Adrenal gland (tissue), 12 donors: ENCODE data around the gene CC2D2A. TPM values are rescaled to one million over a fixed set of nuclear protein-coding genes. Genes with fewer than 3 reads are reported as not detected.

Experiments
- DNase-seq, 7 donors: peaks; one replicate each; pipeline ENCODE4 v3.0.0-alpha.2; 2019 to 2020
- H3K27ac ChIP-seq, 5 donors: fragments of 200-600 bp; sonication (generic) in 4 of 5; 1 replicate in 3 of 5; 2 replicates in 2 of 5; pipeline versions ENCODE4 v1.5.1 to v1.8.0; 2016 to 2020; ENCODE audit warnings: mild to moderate bottlenecking in 1 of 5
- H3K27me3 ChIP-seq: fragments of 200-600 bp; 2 replicates; pipeline ENCODE4 v1.8.0; 2021
- H3K36me3 ChIP-seq, 2 donors: fragments of 200-600 bp; replicated peaks in 1 of 2; 1 replicate in 1 of 2; 2 replicates in 1 of 2; pipeline versions ENCODE4 v1.5.1 to v1.8.0; 2018 to 2022
- H3K4me1 ChIP-seq, 2 donors: fragments of 200-600 bp; replicated peaks in 1 of 2; 1 replicate in 1 of 2; 2 replicates in 1 of 2; pipeline versions ENCODE4 v1.5.1 to v1.8.0; 2018 to 2021
- H3K4me3 ChIP-seq, 4 donors: fragments of 200-600 bp; sonication (generic) in 3 of 4; one replicate each; pipeline ENCODE4 v1.5.1; 2016 to 2018
- H3K9me3 ChIP-seq, 3 donors: fragments of 200-600 bp; sonication (generic) in 1 of 3; replicated peaks in 1 of 3; 1 replicate in 2 of 3; 2 replicates in 1 of 3; pipeline versions ENCODE4 v1.5.1 to v1.8.0; 2016 to 2021
- POLR2A ChIP-seq, 2 donors: fragments of 450-650 bp; IDR thresholded peaks; one replicate each; pipeline ENCODE4 v1.6.1; 2017; ENCODE audit warnings: antibody characterized with exemption in 2 of 2, mild to moderate bottlenecking in 2 of 2, moderate library complexity in 1 of 2
- WGBS, 4 donors: extraction: QIAGEN DNeasy Blood & Tissue Kit in 2 of 4; methylation state at CpG; one replicate each; pipeline versions ENCODE4 v1.1.5 to v1.1.7; 2013 to 2017; 5-methylcytosine and 5-hydroxymethylcytosine counted together
- intact Hi-C, 2 donors: fragments of 100-400 bp; cut with DNase I; formaldehyde crosslinking; loops; one replicate each; pipeline versions ENCODE4 v1.14.1 to v1.15.0; 2022 to 2023
- polyA plus RNA-seq, 3 donors: library from polyadenylated mRNA; stranded (reverse); fragments of 200-250 nt in 2 of 3; fragments of 350-450 nt in 1 of 3; fragmentation: Illumina TruSeq in 1 of 3; extraction: RNeasy Lipid Tissue Mini Kit (QIAGEN cat#74804) in 1 of 3; gene quantifications; one replicate each; pipeline ENCODE4 v1.2.3, GENCODE V29; 2013 to 2014
- total RNA-seq, 9 donors: library from RNA; depleted of rRNA in 4 of 9; stranded (reverse); fragments of >200 nt in 4 of 9; fragments of 120-200 nt in 1 of 9; fragmentation: NEBNext Ultra II Directional in 1 of 9; extraction: Animal tissue kit (Norgen Biotek cat#: 25700) in 1 of 9; gene quantifications; one replicate each; pipeline versions ENCODE4 v1.1.0 to v1.2.4, GENCODE V29; 2013 to 2023
- TF ChIP-seq, protein P1 (sequence below), 6 experiments: fragments of 450-650 bp in 4 of 6; fragments of 200-600 bp in 2 of 6; sonication (generic) in 1 of 6; IDR thresholded peaks; 1 replicate in 5 of 6; 2 replicates in 1 of 6; pipeline versions ENCODE4 v1.5.1 to v1.8.0; 2016 to 2021; ENCODE audit warnings: antibody characterized with exemption in 6 of 6, mild to moderate bottlenecking in 2 of 6, moderate library complexity in 1 of 6
- donor health status: healthy with polysubstance abuse.
- donor health status: Bipolar disorder and iron deficiency.
- donor health status: DM: yes; HTN: yes; CAD: no.
- donor health status: DM: no; HTN: no; CAD: no.
- donor health status: DM: no; HTN: no; CAD: no.
- donor health status: DM: yes; HTN: yes; CAD: no.

CC2D2A gene
- total and polyA plus RNA-seq, 12 donors, result 14.4 to 52.3 (median 20.9) TPM

DNA sequence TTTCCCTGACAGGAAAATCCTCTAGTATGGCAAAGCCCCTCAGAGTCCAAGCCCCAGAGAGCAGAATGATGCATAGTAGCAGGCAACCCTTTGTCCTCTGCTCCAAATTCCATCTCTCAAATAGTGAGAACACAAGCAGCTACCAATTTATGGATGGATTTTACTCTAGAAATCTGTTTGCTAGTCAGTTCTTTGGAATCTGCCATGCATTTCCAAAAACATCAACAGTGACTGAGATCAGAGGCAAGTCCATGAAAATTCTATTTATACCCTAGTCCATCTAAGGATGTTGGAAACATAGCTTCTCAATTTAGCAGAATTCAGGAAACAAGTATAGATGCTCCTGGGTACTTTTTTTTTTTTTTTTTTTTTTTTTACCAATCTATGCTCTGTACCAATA lies 10.0 kb upstream of the CC2D2A start:
- TF ChIP-seq, protein P1, sequence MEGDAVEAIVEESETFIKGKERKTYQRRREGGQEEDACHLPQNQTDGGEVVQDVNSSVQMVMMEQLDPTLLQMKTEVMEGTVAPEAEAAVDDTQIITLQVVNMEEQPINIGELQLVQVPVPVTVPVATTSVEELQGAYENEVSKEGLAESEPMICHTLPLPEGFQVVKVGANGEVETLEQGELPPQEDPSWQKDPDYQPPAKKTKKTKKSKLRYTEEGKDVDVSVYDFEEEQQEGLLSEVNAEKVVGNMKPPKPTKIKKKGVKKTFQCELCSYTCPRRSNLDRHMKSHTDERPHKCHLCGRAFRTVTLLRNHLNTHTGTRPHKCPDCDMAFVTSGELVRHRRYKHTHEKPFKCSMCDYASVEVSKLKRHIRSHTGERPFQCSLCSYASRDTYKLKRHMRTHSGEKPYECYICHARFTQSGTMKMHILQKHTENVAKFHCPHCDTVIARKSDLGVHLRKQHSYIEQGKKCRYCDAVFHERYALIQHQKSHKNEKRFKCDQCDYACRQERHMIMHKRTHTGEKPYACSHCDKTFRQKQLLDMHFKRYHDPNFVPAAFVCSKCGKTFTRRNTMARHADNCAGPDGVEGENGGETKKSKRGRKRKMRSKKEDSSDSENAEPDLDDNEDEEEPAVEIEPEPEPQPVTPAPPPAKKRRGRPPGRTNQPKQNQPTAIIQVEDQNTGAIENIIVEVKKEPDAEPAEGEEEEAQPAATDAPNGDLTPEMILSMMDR (IDR thresholded peaks at IDR 0.05), result no peak
- no peak for TF ChIP-seq POLR2A (IDR thresholded peaks at IDR 0.05)
- H3K4me1 ChIP-seq, result peaks cover 3 to 8% of the 10 kb centered on the region in 2 donors

DNA sequence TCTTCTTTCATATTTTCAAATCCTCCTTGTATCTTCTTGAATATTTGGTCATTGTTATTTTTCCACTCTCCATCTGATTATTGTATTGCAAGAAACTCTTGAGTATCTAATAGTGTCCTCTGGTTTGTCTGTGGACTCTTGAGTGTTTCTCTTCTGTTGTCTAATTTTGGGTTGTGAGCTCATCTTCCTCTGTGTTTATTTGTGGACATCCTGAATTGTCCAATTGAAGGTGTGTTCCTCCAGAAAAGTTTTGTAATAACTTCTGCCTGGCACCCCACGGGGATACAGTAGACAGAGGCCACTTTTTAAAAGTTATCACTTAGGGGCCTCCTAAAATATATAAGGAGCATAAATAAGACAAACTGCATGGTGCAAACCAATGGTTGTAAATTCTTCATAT lies 3.1 kb upstream of the CC2D2A start:
- no peaks in the 10 kb centered on the region for H3K9me3 ChIP-seq
- H3K36me3 ChIP-seq, result no peaks in the 10 kb centered on the region

More for the DNA sequence above, 10.0 kb upstream of the CC2D2A start:
- no peak overlapping the region for H3K27ac ChIP-seq
- no peak overlapping the region for H3K4me3 ChIP-seq
- no peak for DNase-seq
- no peaks in the 10 kb centered on the region for H3K27me3 ChIP-seq
- intact Hi-C loops, result loop anchor here (5.0 to 10.0 kb wide), 3 partner anchors 65 to 227 kb away; no protein-coding TSS in a partner anchor
- H3K9me3 ChIP-seq, result no peaks in the 10 kb centered on the region
- no peaks in the 10 kb centered on the region for H3K36me3 ChIP-seq

DNA sequence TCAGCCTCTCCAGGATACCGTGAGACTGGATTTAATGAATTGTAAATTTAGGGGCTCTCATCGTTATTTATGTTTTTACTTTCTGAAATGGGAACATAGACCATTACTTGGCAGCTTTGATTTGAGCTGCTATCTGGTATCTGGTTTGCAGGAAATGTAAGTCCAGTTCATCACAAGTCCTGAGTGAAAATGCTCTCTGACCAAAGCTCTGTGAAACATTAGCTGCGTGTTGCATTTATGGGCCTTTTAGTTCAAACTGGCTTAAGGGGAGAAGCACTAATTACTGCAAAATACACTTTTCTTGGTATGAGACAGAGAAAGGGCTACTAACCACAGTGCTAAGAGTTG lies 420 bp downstream of the CC2D2A start:
- Histone ChIP-seq H3K4me3 (peak overlapping the region in 2 of 4 donors; percentile 37 to 84), H3K36me3 (no peaks in the 10 kb centered on the region), H3K4me1 (peaks cover 4 to 20% of the 10 kb centered on the region in 2 donors), H3K27ac (peak overlapping the region in 1 of 5 donors; percentile 2), H3K27me3 (no peaks in the 10 kb centered on the region), H3K9me3 (no peaks in the 10 kb centered on the region)
- intact Hi-C loops, result no loop called here
- no peak for DNase-seq
- 0 to 4% (median 2%) methylated on average over 3 of the region's 3 CpGs for WGBS, 4 donors
- TF ChIP-seq, protein P1 (IDR thresholded peaks at IDR 0.05), result no peak
- TF ChIP-seq POLR2A (IDR thresholded peaks at IDR 0.05), result no peak

More for the DNA sequence above, 3.1 kb upstream of the CC2D2A start:
- DNase-seq, result no peak
- no peaks in the 10 kb centered on the region for H3K27me3 ChIP-seq
- H3K27ac ChIP-seq, result no peak overlapping the region
- no peak for TF ChIP-seq POLR2A (IDR thresholded peaks at IDR 0.05)
- TF ChIP-seq, protein P1 (IDR thresholded peaks at IDR 0.05), result no peak
- peaks cover 4 to 20% of the 10 kb centered on the region in 2 donors for H3K4me1 ChIP-seq
- intact Hi-C loops, result no loop called here
- no peak overlapping the region for H3K4me3 ChIP-seq
- WGBS, 4 donors, result 61 to 78% (median 74%) methylated on average over 1 of the region's 1 CpG

DNA sequence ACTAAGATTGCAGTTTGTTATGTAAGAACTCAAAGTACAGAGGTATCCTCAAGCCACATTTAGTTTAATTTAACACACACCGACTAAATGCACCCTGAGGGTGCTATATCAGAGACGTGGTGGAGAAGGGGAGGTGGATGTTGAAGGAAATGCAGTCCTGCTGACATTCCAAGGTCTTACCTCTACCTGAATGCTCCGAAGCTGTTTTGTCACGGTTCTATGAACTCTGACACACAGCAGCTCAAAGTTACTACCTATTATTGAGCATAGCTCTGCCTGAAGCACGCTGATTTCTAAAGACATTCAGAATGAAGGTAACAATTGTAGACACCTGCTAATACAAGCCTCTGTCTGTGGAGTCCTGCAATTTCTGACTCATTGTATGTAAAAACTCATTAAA lies 6.7 kb downstream of the CC2D2A start:
- Histone ChIP-seq H3K4me1 (peaks cover 4 to 11% of the 10 kb centered on the region in 2 donors), H3K27ac (no peak overlapping the region)
- intact Hi-C loops, result loop anchor here in 1 of 2 donors (5.0 kb wide), 1 partner anchor 481 kb away; no protein-coding TSS in a partner anchor

More for the DNA sequence above, 6.7 kb downstream of the CC2D2A start:
- no peaks in the 10 kb centered on the region for H3K36me3 ChIP-seq
- TF ChIP-seq POLR2A (IDR thresholded peaks at IDR 0.05), result no peak
- TF ChIP-seq, protein P1 (IDR thresholded peaks at IDR 0.05), result no peak
- DNase-seq, result no peak
- 83 to 91% (median 88%) methylated on average over 5 of the region's 5 CpGs for WGBS, 4 donors
- no peaks in the 10 kb centered on the region for H3K27me3 ChIP-seq
- no peaks in the 10 kb centered on the region for H3K9me3 ChIP-seq
- H3K4me3 ChIP-seq, result no peak overlapping the region
